ENCODE data around the gene QSOX2. TPM values are rescaled to one million over a fixed set of nuclear protein-coding genes. Genes with fewer than 3 reads are reported as not detected.
"Not testable (repeated sequence)": the region's sequence is repeated elsewhere in the genome, so short reads cannot be mapped to it uniquely, and the experiment has no call there.

The QSOX2 gene
- total RNA-seq, 1 experiment from 2014 or later = 34.6 TPM

DNA sequence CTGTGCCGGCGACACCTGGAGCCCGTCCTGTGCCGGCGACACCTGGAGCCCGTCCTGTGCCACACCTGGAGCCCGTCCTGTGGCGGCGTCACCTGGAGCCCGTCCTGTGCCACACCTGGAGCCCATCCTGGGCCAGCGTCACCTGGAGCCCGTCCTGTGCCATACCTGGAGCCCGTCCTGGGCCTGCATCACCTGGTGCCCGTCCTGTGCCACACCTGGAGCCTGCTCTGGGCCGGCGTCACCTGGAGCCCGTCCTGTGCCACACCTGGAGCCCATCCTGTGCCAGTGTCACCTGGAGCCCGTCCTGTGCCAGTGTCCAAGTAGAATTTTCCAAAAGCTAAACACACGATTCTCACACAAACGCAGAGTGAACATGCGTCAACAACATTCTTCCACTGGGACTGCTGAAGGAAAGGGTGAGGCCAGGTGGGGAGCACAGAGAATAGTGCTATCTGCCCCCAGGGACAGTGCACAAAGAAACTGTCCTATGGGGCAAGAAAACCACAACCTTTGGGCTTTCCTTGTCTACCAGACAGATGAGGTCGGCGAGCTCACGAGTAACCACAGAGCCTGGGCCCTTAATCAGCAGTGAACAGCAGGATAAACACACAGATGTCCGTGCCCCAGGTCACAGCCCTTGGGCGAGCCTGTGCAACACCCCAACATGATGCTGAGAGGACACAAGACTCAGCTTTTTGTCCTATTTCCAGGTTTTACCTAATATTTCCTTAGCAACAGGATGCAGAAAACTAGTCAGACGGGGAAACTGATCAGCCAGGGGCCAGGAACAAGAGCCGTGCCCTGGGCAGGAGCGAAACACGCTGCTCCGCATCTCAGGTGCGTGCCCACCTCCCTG, 7.9 kb downstream of the QSOX2 start:
- ATAC-seq = no peak
- POLR2A ChIA-PET = no interaction called here
- intact Hi-C loops (cut with micrococcal nuclease) = no loop called here

DNA sequence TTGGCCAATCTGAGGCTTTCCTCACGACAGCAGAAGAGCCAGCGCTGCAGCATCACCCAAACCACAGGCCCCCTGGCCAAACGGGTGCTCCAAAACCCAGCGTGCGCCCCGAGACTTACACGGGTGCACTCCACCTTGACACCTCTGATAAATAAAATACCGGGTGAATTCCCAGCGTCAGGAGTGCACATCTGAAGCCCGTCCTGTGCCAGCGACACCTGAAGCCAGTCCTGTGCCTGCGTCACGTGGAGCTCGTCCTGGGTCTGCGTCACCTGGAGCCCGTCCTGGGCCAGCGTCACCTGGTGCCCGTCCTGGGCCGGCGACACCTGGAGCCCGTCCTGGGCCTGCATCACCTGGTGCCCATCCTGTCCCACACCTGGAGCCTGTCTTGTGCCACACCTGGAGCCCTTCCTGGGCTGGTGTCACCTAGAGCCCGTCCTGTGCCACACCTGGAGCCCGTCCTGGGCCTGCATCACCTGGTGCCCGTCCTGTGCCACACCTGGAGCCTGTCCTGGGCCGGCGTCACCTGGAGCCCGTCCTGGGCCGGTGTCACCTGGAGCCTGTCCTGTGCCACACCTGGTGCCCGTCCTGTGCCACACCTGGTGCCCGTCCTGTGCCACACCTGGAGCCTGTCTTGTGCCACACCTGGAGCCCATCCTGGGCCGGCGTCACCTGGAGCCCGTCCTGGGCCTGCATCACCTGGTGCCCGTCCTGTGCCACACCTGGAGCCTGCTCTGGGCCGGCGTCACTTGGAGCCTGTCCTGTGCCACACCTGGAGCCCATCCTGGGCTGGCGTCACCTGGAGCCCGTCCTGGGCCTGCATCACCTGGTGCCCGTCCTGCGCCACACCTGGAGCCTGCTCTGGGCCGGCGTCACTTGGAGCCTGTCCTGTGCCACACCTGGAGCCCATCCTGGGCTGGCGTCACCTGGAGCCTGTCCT, 8.9 kb downstream of the QSOX2 start:
- BruUV-seq (replicated peaks); H3K9me3 ChIP-seq (ENCODE audit: control insufficient read depth in 1 of 2, insufficient read depth in 1 of 2, low read depth in 1 of 2, low read length in 2 of 2); H3K9me2 ChIP-seq (ENCODE audit: insufficient read depth); H3K27ac ChIP-seq (ENCODE audit: low read depth, low read length); POLR2A ChIA-PET; H3K9ac ChIP-seq (ENCODE audit: low read length); H3K4me2 ChIP-seq (ENCODE audit: low read length); H4K20me1 ChIP-seq (ENCODE audit: insufficient read depth); H3K4me3 ChIP-seq (replicated peaks in 1 of 2; ENCODE audit: low read depth in 1 of 2, low read length in 2 of 2); H2AFZ ChIP-seq (ENCODE audit: low read depth, low read length, poor library complexity, severe bottlenecking); RAD21 ChIA-PET (ENCODE audit: low non-redundant PET in 1 of 2, low total read pairs in 2 of 2, uncharacterized antibody in 2 of 2, unreplicated experiment in 2 of 2); H3K4me1 ChIP-seq (ENCODE audit: control insufficient read depth in 1 of 2, insufficient read depth in 2 of 2, low read length in 2 of 2); CTCF ChIA-PET; H3K27me3 ChIP-seq (ENCODE audit: insufficient read depth, low read length); intact Hi-C loops (cut with micrococcal nuclease); ATAC-seq; DNase-seq (ENCODE audit: low read depth, low spot score): not testable (repeated sequence)
- Histone ChIP-seq H3K79me2 (ENCODE audit: insufficient read depth, low read length) (peaks cover 90% of the 10 kb centered on the region), H3K36me3 (ENCODE audit: control insufficient read depth in 1 of 2, insufficient read depth in 2 of 2, low read length in 2 of 2) (peaks cover 2 to 27% of the 10 kb centered on the region in 2 experiments; a peak in 3 of 4 replicates)

More for the DNA sequence above, 7.9 kb downstream of the QSOX2 start:
- Histone ChIP-seq H3K9me3 (ENCODE audit: control insufficient read depth in 1 of 2, insufficient read depth in 1 of 2, low read depth in 1 of 2, low read length in 2 of 2) (no peaks in the 10 kb centered on the region), H3K27ac (ENCODE audit: low read depth, low read length) (no peak overlapping the region), H3K4me2 (ENCODE audit: low read length) (no peak overlapping the region), H3K9me2 (ENCODE audit: insufficient read depth) (no peaks in the 10 kb centered on the region), H3K4me1 (ENCODE audit: control insufficient read depth in 1 of 2, insufficient read depth in 2 of 2, low read length in 2 of 2) (no peaks in the 10 kb centered on the region), H3K79me2 (ENCODE audit: insufficient read depth, low read length) (peaks cover 91% of the 10 kb centered on the region), H3K4me3 (replicated peaks in 1 of 2; ENCODE audit: low read depth in 1 of 2, low read length in 2 of 2) (no peak overlapping the region), H3K36me3 (ENCODE audit: control insufficient read depth in 1 of 2, insufficient read depth in 2 of 2, low read length in 2 of 2) (peaks cover 2 to 30% of the 10 kb centered on the region in 2 experiments; a peak in 3 of 4 replicates), H3K27me3 (ENCODE audit: insufficient read depth, low read length) (no peaks in the 10 kb centered on the region), H4K20me1 (ENCODE audit: insufficient read depth) (no peaks in the 10 kb centered on the region; the same call in 1 of the 2 replicates), H3K9ac (ENCODE audit: low read length) (no peak overlapping the region), H2AFZ (ENCODE audit: low read depth, low read length, poor library complexity, severe bottlenecking) (no peak overlapping the region)
- RAD21 ChIA-PET (ENCODE audit: low non-redundant PET in 1 of 2, low total read pairs in 2 of 2, uncharacterized antibody in 2 of 2, unreplicated experiment in 2 of 2) = no interaction called here
- no TSS peak for BruUV-seq (replicated peaks)
- CTCF ChIA-PET = no interaction called here
- no peak for DNase-seq (ENCODE audit: low read depth, low spot score)
- TF ChIP-seq, protein P1, sequence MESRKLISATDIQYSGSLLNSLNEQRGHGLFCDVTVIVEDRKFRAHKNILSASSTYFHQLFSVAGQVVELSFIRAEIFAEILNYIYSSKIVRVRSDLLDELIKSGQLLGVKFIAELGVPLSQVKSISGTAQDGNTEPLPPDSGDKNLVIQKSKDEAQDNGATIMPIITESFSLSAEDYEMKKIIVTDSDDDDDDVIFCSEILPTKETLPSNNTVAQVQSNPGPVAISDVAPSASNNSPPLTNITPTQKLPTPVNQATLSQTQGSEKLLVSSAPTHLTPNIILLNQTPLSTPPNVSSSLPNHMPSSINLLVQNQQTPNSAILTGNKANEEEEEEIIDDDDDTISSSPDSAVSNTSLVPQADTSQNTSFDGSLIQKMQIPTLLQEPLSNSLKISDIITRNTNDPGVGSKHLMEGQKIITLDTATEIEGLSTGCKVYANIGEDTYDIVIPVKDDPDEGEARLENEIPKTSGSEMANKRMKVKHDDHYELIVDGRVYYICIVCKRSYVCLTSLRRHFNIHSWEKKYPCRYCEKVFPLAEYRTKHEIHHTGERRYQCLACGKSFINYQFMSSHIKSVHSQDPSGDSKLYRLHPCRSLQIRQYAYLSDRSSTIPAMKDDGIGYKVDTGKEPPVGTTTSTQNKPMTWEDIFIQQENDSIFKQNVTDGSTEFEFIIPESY (IDR thresholded peaks at IDR 0.05; ENCODE audit: extremely low read depth, insufficient replicate concordance, low read length) = no peak
- TF ChIP-seq SRF (IDR thresholded peaks at IDR 0.05; ENCODE audit: low read depth) (no peak), ELF1 (IDR thresholded peaks at IDR 0.05; ENCODE audit: borderline replicate concordance, low read depth) (no peak), CBX3 (IDR thresholded peaks at IDR 0.05; ENCODE audit: low read depth) (no peak), RAD21 (IDR thresholded peaks at IDR 0.05; ENCODE audit: low read depth) (no peak), JUND (IDR thresholded peaks at IDR 0.05) (no peak), ZFX (IDR thresholded peaks at IDR 0.05) (no peak), EZH2 (IDR thresholded peaks at IDR 0.05) (no peak), TCF7L2 (IDR thresholded peaks at IDR 0.05; ENCODE audit: borderline replicate concordance, extremely low read depth, insufficient read depth, insufficient read length) (no peak)
- TF ChIP-seq, protein P2, sequence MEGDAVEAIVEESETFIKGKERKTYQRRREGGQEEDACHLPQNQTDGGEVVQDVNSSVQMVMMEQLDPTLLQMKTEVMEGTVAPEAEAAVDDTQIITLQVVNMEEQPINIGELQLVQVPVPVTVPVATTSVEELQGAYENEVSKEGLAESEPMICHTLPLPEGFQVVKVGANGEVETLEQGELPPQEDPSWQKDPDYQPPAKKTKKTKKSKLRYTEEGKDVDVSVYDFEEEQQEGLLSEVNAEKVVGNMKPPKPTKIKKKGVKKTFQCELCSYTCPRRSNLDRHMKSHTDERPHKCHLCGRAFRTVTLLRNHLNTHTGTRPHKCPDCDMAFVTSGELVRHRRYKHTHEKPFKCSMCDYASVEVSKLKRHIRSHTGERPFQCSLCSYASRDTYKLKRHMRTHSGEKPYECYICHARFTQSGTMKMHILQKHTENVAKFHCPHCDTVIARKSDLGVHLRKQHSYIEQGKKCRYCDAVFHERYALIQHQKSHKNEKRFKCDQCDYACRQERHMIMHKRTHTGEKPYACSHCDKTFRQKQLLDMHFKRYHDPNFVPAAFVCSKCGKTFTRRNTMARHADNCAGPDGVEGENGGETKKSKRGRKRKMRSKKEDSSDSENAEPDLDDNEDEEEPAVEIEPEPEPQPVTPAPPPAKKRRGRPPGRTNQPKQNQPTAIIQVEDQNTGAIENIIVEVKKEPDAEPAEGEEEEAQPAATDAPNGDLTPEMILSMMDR (IDR thresholded peaks at IDR 0.05 in 2 of 3, conservative IDR thresholded peaks at IDR 0.05 in 1 of 3; ENCODE audit: borderline replicate concordance in 1 of 3, insufficient read depth in 1 of 3, low read depth in 2 of 3, low read length in 2 of 3) = no peak
- TF ChIP-seq, protein P3, sequence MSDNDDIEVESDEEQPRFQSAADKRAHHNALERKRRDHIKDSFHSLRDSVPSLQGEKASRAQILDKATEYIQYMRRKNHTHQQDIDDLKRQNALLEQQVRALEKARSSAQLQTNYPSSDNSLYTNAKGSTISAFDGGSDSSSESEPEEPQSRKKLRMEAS (IDR thresholded peaks at IDR 0.05) = no peak
